H1 (cell line): ENCODE data around the gene SP1.

Experiments
- CTCF ChIP-seq, 3 experiments: IDR thresholded peaks; 1 replicate in 2 of 3; 2 replicates in 1 of 3; pipeline versions ENCODE4 v1.5.1 to v1.6.1; 2011; ENCODE audit warnings: low read length in 3 of 3, mild to moderate bottlenecking in 3 of 3, inconsistent platforms in 2 of 3, low read depth in 1 of 3, moderate library complexity in 1 of 3; ENCODE audit not compliant: insufficient read depth in 1 of 3; ENCODE audit errors: control extremely low read depth in 1 of 3
- HDAC2 ChIP-seq, 2 experiments: fragments of 300-600 bp in 1 of 2; sonication (generic) in 1 of 2; IDR thresholded peaks; 2 replicates each; pipeline ENCODE4 v1.6.1; 2011 to 2012; ENCODE audit warnings: low read depth in 2 of 2, low read length in 2 of 2, mild to moderate bottlenecking in 2 of 2, moderate library complexity in 2 of 2, borderline replicate concordance in 1 of 2, inconsistent platforms in 1 of 2
- KDM5A ChIP-seq: fragments of 200-600 bp; IDR thresholded peaks from 2 replicates; pipeline ENCODE4 v1.7.1; 2012; ENCODE audit warnings: mild to moderate bottlenecking, low read length, inconsistent platforms, mixed read lengths
- MAX ChIP-seq: IDR thresholded peaks from 2 replicates; pipeline ENCODE4 v1.6.1; 2012; ENCODE audit warnings: inconsistent platforms
- RFX5 ChIP-seq: IDR thresholded peaks from 2 replicates; pipeline ENCODE4 v1.6.1; 2011; ENCODE audit warnings: low read depth, low read length, improper control_type of control experiment, borderline replicate concordance

GRCh38 chr12:53338916-53339315 is 41.1 kb upstream of the SP1 start:
- no peak for TF ChIP-seq CTCF (IDR thresholded peaks at IDR 0.05; ENCODE audit: control extremely low read depth in 1 of 3, insufficient read depth in 1 of 3, low read depth in 1 of 3, low read length in 3 of 3)
- no peak for TF ChIP-seq KDM5A
- no peak for TF ChIP-seq HDAC2 (IDR thresholded peaks at IDR 0.05; ENCODE audit: borderline replicate concordance in 1 of 2, low read depth in 2 of 2, low read length in 2 of 2)
- no peak for TF ChIP-seq RFX5
- no peak for TF ChIP-seq MAX
